ENCODE data around the gene PARD6A.

Gene PARD6A

GRCh38 chr16:67663877-67664222, 3.1 kb downstream of the PARD6A start:
- TF ChIP-seq CTCF (IDR thresholded peaks at IDR 0.05; ENCODE audit: low read depth, low read length): no peak

GRCh38 chr16:67664258-67664657, 3.5 kb downstream of the PARD6A start:
- H3K4me3 ChIP-seq (ENCODE audit: low read depth, low read length): no peak overlapping the region
- TF ChIP-seq CTCF (IDR thresholded peaks at IDR 0.05; ENCODE audit: low read depth, low read length): no peak

More at GRCh38 chr16:67663877-67664222, 3.1 kb downstream of the PARD6A start:
- no peak overlapping the region for H3K4me3 ChIP-seq (ENCODE audit: low read depth, low read length)

GRCh38 chr16:67664871-67665270, 4.1 kb downstream of the PARD6A start:
- TF ChIP-seq CTCF (IDR thresholded peaks at IDR 0.05; ENCODE audit: low read depth, low read length): no peak
- H3K4me3 ChIP-seq (ENCODE audit: low read depth, low read length): no peak overlapping the region

DNA sequence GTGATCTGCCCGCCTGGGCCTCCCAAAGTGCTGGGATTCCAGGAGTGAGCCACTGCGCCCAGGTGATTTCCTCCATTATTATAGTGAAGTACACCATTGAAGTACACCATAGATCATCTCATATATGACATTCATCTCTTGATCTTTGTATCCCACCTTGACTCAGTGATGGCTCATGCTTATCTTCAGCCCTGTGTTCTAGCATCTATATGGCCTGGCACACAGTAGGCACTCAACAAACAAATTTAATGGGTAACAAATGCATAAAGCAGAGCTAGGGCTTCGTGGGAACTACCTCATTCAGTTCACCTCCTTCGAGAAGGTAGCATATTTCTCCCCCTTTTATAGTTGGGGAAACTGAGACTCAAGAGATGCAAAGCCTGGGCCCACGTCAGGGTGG, 4.8 kb downstream of the PARD6A start:
- peak overlapping the region; percentile 64 for H3K4me3 ChIP-seq (ENCODE audit: low read depth, low read length)
- TF ChIP-seq CTCF (IDR thresholded peaks at IDR 0.05; ENCODE audit: low read depth, low read length): no peak

- TF ChIP-seq CTCF (IDR thresholded peaks at IDR 0.05; ENCODE audit: low read depth, low read length): no peak
- peak overlapping the region; percentile 64 for H3K4me3 ChIP-seq (ENCODE audit: low read depth, low read length)
Measured at GRCh38 chr16:67666032-67666551, 5.3 kb downstream of the PARD6A start.

DNA sequence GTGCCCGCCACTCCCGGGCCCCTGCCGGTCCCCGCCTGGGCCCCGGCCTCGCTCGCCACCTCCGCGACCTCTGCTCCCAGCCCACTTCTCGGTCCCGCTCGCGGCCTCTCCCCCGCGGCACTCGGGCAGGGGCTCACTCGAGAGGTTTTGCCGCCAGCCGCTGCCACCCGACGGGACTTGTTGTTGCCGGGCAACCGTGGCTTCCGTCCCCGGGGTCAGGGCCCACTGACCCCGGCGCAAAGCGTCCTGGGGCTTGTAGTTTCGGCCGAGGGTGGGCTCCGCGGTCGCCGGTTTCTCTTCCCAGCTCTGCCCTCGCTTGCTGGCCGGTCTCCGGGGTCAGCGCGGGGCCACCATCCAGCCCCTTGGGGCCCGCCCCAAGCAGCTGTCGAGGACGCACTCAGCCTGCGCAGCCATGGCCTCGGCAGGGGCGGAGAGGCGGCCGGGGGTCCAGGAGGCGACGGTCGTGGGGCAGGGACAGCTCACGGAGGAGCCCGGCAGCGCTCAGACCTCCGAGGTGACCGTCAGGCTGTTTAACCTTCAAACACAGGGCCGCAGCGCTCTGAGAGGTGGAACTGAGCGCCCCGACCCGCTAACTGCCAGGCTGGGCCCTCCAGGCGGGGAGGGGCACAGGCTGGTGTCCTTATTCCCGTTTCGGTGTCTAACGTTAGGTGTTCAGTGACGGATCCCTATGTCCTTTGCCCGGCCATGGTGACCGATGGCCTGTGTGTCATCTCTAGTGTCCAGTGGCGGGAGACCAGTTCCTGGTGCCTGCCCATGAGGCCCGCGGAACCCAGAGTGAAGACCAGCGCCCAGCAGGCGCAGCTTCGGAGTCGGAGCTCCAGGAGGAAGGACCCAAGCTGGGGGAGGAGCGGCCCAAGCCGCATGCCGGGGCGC, 6.0 kb downstream of the PARD6A start, which contains the start of the genes C16orf86 and ENKD1:
Gene C16orf86, plus strand, starts transcription at position 256 of the 894 bp plus-strand sequence. Its CDS starts 157 bp downstream, at position 413.
Gene ENKD1, minus strand, starts transcription at position 192 of the 894 bp plus-strand sequence. CDS start 308 bp downstream, outside the sequence.
- H3K4me3 ChIP-seq (ENCODE audit: low read depth, low read length): peak within 1 kb of the TSS; percentile 64
- no peak for TF ChIP-seq CTCF (IDR thresholded peaks at IDR 0.05; ENCODE audit: low read depth, low read length)

DNA sequence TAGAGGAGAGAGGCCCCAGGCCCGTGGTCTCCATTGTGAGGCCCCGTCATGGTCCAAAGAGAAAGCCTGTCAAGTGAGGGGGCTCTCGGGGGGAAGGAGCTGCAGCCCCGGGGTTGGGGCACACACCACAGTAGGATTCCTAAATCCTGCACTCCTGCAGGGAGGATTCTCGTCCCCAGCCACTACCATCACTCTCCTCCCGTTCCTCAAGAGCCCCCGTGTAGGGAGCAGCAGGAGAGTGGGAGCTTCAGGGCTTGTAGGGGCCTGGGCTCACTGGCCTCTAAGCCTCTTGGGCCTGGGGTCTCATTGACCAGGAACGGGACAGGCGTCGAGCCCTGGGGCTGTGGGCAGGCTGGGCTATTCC, 6.7 kb downstream of the PARD6A start:
- H3K4me3 ChIP-seq (ENCODE audit: low read depth, low read length): no peak overlapping the region
- TF ChIP-seq CTCF (IDR thresholded peaks at IDR 0.05; ENCODE audit: low read depth, low read length): no peak

Data from WI38 (cell line).